Non-pigmented ciliary epithelial cell (primary cell): Measurements from ENCODE around the gene GNGT2.

ENCODE experiments used
- DNase-seq: peaks from one replicate; pipeline ENCODE4 v3.0.0-alpha.2; 2010; ENCODE audit warnings: low read depth

The GNGT2 gene

GRCh38 chr17:49210158-49211029 lies at the start of gene GNGT2, which contains the start of gene ABI3:
Gene GNGT2 (minus strand): TSS chr17:49210574. CDS start chr17:49207422, 3,152 bp downstream.
Gene ABI3 (plus strand): TSS chr17:49210707. CDS start chr17:49210725, 18 bp downstream.
- no peak for DNase-seq

GRCh38 chr17:49259663-49260010 lies 49.3 kb upstream of the GNGT2 start:
- no peak for DNase-seq

GRCh38 chr17:49258394-49258793 lies 48.0 kb upstream of the GNGT2 start:
- DNase-seq = no peak

- no peak for DNase-seq
Measured at GRCh38 chr17:49255125-49255524, 44.8 kb upstream of the GNGT2 start.

GRCh38 chr17:49254066-49254465 lies 43.7 kb upstream of the GNGT2 start:
- no peak for DNase-seq

GRCh38 chr17:49252148-49252695 lies 41.8 kb upstream of the GNGT2 start:
- no peak for DNase-seq

GRCh38 chr17:49249890-49250522 lies 39.6 kb upstream of the GNGT2 start:
- no peak for DNase-seq

- no peak for DNase-seq
Measured at GRCh38 chr17:49249292-49249794, 39.0 kb upstream of the GNGT2 start.

GRCh38 chr17:49247944-49248343 lies 37.6 kb upstream of the GNGT2 start:
- no peak for DNase-seq

GRCh38 chr17:49244839-49245238 lies 34.5 kb upstream of the GNGT2 start:
- DNase-seq = no peak

- no peak for DNase-seq
Measured at GRCh38 chr17:49242813-49243212, 32.4 kb upstream of the GNGT2 start.

- no peak for DNase-seq
Measured at GRCh38 chr17:49241692-49242397, 31.5 kb upstream of the GNGT2 start.

- no peak for DNase-seq
Measured at GRCh38 chr17:49241040-49241439, 30.7 kb upstream of the GNGT2 start.

GRCh38 chr17:49240619-49241018 lies 30.2 kb upstream of the GNGT2 start:
- no peak for DNase-seq

GRCh38 chr17:49239963-49240362 lies 29.6 kb upstream of the GNGT2 start:
- no peak for DNase-seq

GRCh38 chr17:49235896-49236295 lies 25.5 kb upstream of the GNGT2 start:
- no peak for DNase-seq

GRCh38 chr17:49234509-49235080 lies 24.2 kb upstream of the GNGT2 start:
- DNase-seq = no peak

- DNase-seq = no peak
Measured at GRCh38 chr17:49231563-49231894, 21.2 kb upstream of the GNGT2 start.

- DNase-seq = no peak
Measured at GRCh38 chr17:49230636-49231562, 20.5 kb upstream of the GNGT2 start, which contains the start of gene PHOSPHO1. Gene PHOSPHO1 (minus strand): TSS chr17:49230787. CDS start chr17:49226691, 4,096 bp downstream.

GRCh38 chr17:49229805-49230600 lies 19.6 kb upstream of the GNGT2 start:
- no peak for DNase-seq
